B cell (primary cell): ENCODE data around the gene BTG1. TPM values are rescaled to one million over a fixed set of nuclear protein-coding genes. Genes with fewer than 3 reads are reported as not detected.

Source experiments
- ATAC-seq: fragments of 200-7000 bp; cut with Tn5 transposase; one replicate; pipeline ENCODE4 v1.10.0; 2021; ENCODE audit warnings: low read depth, mild to moderate bottlenecking, moderate number of reproducible peaks, moderate library complexity
- CTCF ChIA-PET: fragments of 350-600 bp; sonication (Branson Sonifier 250); formaldehyde crosslinking; loops from one replicate; lab custom pipeline; 2021; ENCODE audit warnings: antibody characterized with exemption, inconsistent platforms; lab: Charles Lee
- POLR2A ChIA-PET: fragments of 350-600 bp; sonication (Branson Sonifier 250); formaldehyde crosslinking; loops from one replicate; lab custom pipeline; 2021; ENCODE audit warnings: antibody characterized with exemption; lab: Charles Lee
- DNase-seq: peaks from one replicate; pipeline ENCODE4 v3.0.0; 2013
- H2AFZ ChIP-seq: 2 replicates; pipeline ENCODE4 v1.6.1; 2012; ENCODE audit warnings: mild to moderate bottlenecking, low read depth, low read length; ENCODE audit not compliant: insufficient read depth, poor library complexity, severe bottlenecking
- H3K27ac ChIP-seq, 2 donors: 1 replicate in 1 of 2; 2 replicates in 1 of 2; pipeline ENCODE4 v1.5.1; 2012 to 2013; ENCODE audit warnings: low read length in 2 of 2, mild to moderate bottlenecking in 2 of 2, moderate library complexity in 1 of 2
- H3K27me3 ChIP-seq, 4 experiments: fragments of 200-600 bp in 1 of 4; sonication (generic) in 1 of 4; replicated peaks in 1 of 4; 1 replicate in 2 of 4; 2 replicates in 2 of 4; pipeline versions ENCODE4 v1.6.1 to v1.7.0; 2013 to 2016; ENCODE audit warnings: low read length in 3 of 4, mild to moderate bottlenecking in 2 of 4, mixed read lengths in 1 of 4, moderate library complexity in 1 of 4; ENCODE audit not compliant: insufficient read depth in 4 of 4, control insufficient read depth in 3 of 4; ENCODE audit errors: control extremely low read depth in 1 of 4
- H3K36me3 ChIP-seq, 2 experiments: replicated peaks in 1 of 2; 1 replicate in 1 of 2; 2 replicates in 1 of 2; pipeline versions ENCODE4 v1.6.1 to v1.7.1; 2013; ENCODE audit warnings: low read length in 1 of 2; ENCODE audit not compliant: insufficient read depth in 2 of 2, control insufficient read depth in 1 of 2; ENCODE audit errors: control extremely low read depth in 1 of 2, extremely low read depth in 1 of 2
- H3K4me1 ChIP-seq, 2 donors: fragments of 200-600 bp in 1 of 2; sonication (generic) in 1 of 2; 1 replicate in 1 of 2; 2 replicates in 1 of 2; pipeline versions ENCODE4 v1.5.1 to v1.6.1; 2013 to 2017; ENCODE audit warnings: low read length in 2 of 2; ENCODE audit not compliant: control insufficient read depth in 2 of 2, insufficient read depth in 2 of 2
- H3K4me2 ChIP-seq: replicated peaks from 2 replicates; pipeline ENCODE3; 2012; ENCODE audit warnings: mild to moderate bottlenecking, low read depth, low read length; ENCODE audit not compliant: poor library complexity, severe bottlenecking
- H3K4me3 ChIP-seq, 5 experiments: fragments of 200-600 bp in 1 of 5; sonication (generic) in 1 of 5; 1 replicate in 3 of 5; 2 replicates in 2 of 5; pipeline versions ENCODE4 v1.5.1 to v1.7.0; 2011 to 2016; ENCODE audit warnings: low read length in 4 of 5, mild to moderate bottlenecking in 4 of 5, low read depth in 2 of 5, control low read depth in 1 of 5, moderate library complexity in 1 of 5; ENCODE audit not compliant: insufficient read depth in 1 of 5; ENCODE audit errors: control extremely low read depth in 1 of 5, extremely low read depth in 1 of 5
- H3K79me2 ChIP-seq: fragments of 200-600 bp; sonication (generic); one replicate; pipeline ENCODE4 v1.6.0; 2016; ENCODE audit warnings: low read length; ENCODE audit not compliant: control insufficient read depth, insufficient read depth
- H3K9ac ChIP-seq: fragments of 200-600 bp; sonication (generic); 2 replicates; pipeline ENCODE4 v1.6.1; 2017; ENCODE audit warnings: mild to moderate bottlenecking, low read length, moderate library complexity
- H3K9me3 ChIP-seq, 3 donors: one replicate each; pipeline versions ENCODE4 v1.6.1 to v1.7.1; 2013; ENCODE audit warnings: low read length in 2 of 3; ENCODE audit not compliant: control insufficient read depth in 2 of 3, insufficient read depth in 1 of 3; ENCODE audit errors: control extremely low read depth in 1 of 3
- H4K20me1 ChIP-seq: 2 replicates; pipeline ENCODE4 v1.6.0; 2012; ENCODE audit warnings: mild to moderate bottlenecking, low read length; ENCODE audit not compliant: insufficient read depth, control insufficient read depth, poor library complexity, severe bottlenecking
- H3K27ac Mint-ChIP-seq: one replicate; pipeline ENCODE4 v1.8.0; 2021; ENCODE audit warnings: mixed read lengths
- H3K27me3 Mint-ChIP-seq: one replicate; pipeline ENCODE4 v1.8.0; 2021; ENCODE audit warnings: mixed read lengths
- H3K4me1 Mint-ChIP-seq: one replicate; pipeline ENCODE4 v1.8.0; 2021; ENCODE audit warnings: mixed read lengths
- H3K4me3 Mint-ChIP-seq: one replicate; pipeline ENCODE4 v1.8.0; 2021; ENCODE audit warnings: mixed read lengths
- H3K9me3 Mint-ChIP-seq: one replicate; pipeline ENCODE4 v1.8.0; 2022; ENCODE audit warnings: mixed read lengths; ENCODE audit not compliant: insufficient read depth
- CTCF ChIP-seq: fragments of 200-600 bp; IDR thresholded peaks from one replicate; pipeline ENCODE4 v1.8.0; 2022; ENCODE audit warnings: antibody characterized with exemption, mild to moderate bottlenecking
- EZH2 ChIP-seq: IDR thresholded peaks from 2 replicates; pipeline ENCODE4 v1.6.1; 2012; ENCODE audit warnings: borderline replicate concordance, low read depth, mild to moderate bottlenecking, moderate library complexity, low read length; ENCODE audit not compliant: insufficient read depth, poor library complexity, severe bottlenecking
- WGBS: methylation state at CpG from one replicate; pipeline ENCODE4 v1.1.5; 2013; ENCODE audit warnings: missing lambda C conversion rate; ENCODE audit not compliant: insufficient coverage; 5-methylcytosine and 5-hydroxymethylcytosine counted together
- intact Hi-C: fragments of 100-400 bp; cut with micrococcal nuclease; formaldehyde crosslinking; loops from one replicate; pipeline ENCODE4 v1.10.0; 2022
- polyA plus RNA-seq: library from polyadenylated mRNA; depleted of rRNA; stranded (reverse); fragments of >200 nt; gene quantifications from 2 replicates; pipeline ENCODE4 v1.2.3, GENCODE V29; 2012
- total RNA-seq, 2 donors: library from RNA; stranded (reverse); fragments of 120-200 nt in 1 of 2; gene quantifications; 1 replicate in 1 of 2; 2 replicates in 1 of 2; pipeline versions ENCODE4 v1.2.3 to v1.2.4, GENCODE V29; 2013 to 2022

BTG1 gene
- total and polyA plus RNA-seq, 2 donors (not counting 1 experiment from before 2014, with no cell fraction given): 322 to 733 TPM

GRCh38 chr12:92134638-92135274, 10.9 kb downstream of the BTG1 start:
- H3K4me1 Mint-ChIP-seq: peaks cover 87% of the 10 kb centered on the region
- peak overlapping the region; percentile 76 for H3K4me2 ChIP-seq
- peak overlapping the region in 1 of 2 donors; percentile 75 for H3K27ac ChIP-seq
- H3K9me3 Mint-ChIP-seq: no peaks in the 10 kb centered on the region
- peaks cover 76% of the 10 kb centered on the region for H4K20me1 ChIP-seq
- H3K36me3 ChIP-seq: peaks cover 4 to 18% of the 10 kb centered on the region in 2 experiments
- peak overlapping the region; percentile 78 for H3K4me3 Mint-ChIP-seq
- H3K27me3 ChIP-seq: no peaks in the 10 kb centered on the region
- no peak for TF ChIP-seq EZH2
- TF ChIP-seq CTCF: no peak
- H3K27me3 Mint-ChIP-seq: no peaks in the 10 kb centered on the region
- ATAC-seq: no peak
- no CpG with 5 or more reads among the region's 5 CpGs for WGBS
- no peak overlapping the region for H2AFZ ChIP-seq
- H3K4me3 ChIP-seq: peak overlapping the region in 2 of 5 experiments; percentile 7 to 26
- H3K4me1 ChIP-seq: peaks cover 76 to 85% of the 10 kb centered on the region in 2 donors
- H3K9me3 ChIP-seq: no peaks in the 10 kb centered on the region
- ChIA-PET POLR2A (interaction anchor here (4.3 kb wide), 1 partner anchor 10 kb away, joined by 26 read pairs; the partner anchor contains the start of gene BTG1), CTCF (interaction anchor here (0.6 to 2.9 kb wide), 11 partner anchors 11 to 477 kb away, joined by 3 to 15 read pairs (median 3); partner anchors contain the start of gene BTG1)
- intact Hi-C loops: loop anchor here (2.0 kb wide), 1 partner anchor 100 kb away; no protein-coding TSS in a partner anchor
- H3K79me2 ChIP-seq: peaks cover 100% of the 10 kb centered on the region
- no peak for DNase-seq
- peak overlapping the region; percentile 36 for H3K9ac ChIP-seq
- H3K27ac Mint-ChIP-seq: peak overlapping the region; percentile 51
